ENCODE results near the gene ZNF319.
A peak's percentile ranks its signal among the peaks of the same experiment; 100 is the strongest.
"Not testable (repeated sequence)": the region's sequence is repeated elsewhere in the genome, so short reads cannot be mapped to it uniquely, and the experiment has no call there.

ZNF319 gene

DNA sequence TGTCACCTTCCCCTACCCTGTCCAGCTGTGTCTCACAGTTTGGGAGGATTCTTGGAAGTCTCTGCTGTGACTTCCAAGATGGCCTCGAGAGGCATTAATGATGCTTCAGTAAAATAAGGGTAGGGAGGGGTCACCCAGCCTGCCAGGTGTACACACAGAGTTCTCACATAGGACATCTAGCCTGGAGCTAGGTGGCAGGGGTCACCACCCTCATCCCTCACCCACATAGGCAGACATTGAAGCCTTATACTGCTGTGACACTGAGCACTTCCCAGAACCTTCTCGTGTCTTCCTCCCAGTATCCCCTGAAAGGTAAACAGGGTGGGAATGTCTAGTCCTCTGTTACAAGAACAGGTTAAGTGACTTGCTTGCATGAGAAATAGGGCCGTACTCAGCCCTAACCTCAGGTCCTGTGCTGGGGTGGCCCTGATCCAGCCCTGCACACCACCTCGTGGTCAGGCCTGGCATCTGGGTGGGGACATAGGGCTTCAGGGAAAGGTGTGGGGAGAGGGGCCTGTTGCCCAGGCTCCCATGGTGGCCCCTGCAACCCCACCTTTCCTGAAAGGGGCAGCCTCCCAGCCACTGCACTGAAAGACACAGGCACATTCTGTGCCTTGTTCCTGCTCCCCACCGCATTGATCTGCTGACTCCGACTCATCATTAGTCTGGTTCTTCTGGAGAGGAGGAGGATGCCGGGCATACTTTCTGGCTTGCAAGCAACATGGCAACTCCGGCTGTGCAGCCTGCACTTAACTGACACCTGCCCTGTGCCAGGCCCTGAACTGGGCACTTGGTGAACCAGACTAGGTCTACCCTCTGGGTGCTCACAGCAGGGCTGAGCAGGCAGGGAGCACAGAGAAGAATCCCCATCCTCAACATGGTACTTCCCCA is 21.4 kb upstream of the ZNF319 start:
- DNase-seq (ENCODE audit: low spot score) = no peak

DNA sequence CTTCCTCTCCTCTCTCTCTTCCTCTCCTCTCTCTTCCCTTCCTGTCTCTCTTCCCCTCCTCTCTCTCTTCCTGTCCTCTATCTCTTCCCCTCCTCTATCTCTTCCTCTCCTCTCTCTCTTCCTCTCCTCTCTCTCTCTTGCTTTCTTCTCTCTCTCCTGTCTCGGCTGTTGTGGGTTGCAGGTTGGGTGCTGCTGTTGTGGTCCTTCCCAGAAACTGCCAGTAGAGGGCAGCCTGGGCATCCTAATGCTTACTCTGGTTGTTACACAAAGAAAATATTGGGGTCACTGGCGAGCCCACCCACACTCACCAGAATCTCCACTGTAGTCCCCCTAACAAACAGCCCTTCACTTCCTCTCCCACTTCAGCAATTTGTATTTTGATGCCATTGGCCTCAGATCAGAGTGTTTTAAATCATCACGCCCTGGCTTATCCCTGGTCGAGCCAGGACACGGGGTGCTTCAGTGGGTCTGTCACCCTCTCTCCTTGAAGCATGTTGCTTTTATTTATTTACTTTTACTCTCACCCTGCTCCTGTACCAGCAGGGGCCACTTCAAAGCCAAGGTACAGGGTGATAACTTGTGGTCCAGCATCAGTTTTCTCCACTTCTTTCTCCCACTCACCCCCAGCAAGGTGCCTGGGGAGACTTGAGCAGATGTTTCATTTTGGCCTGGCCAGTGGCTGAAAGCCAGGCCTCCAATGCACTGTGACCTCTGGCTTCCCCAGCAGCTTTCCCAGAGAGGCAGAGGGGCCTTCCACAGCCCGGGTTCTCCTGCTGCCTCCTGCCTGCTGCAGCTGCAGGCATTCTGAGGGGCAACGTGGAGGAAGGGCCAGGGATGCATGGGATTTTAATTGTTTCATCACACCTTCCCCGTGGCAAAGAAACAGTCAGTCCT is 20.4 kb upstream of the ZNF319 start:
- peak; percentile 65 for DNase-seq (ENCODE audit: low spot score)

GRCh38 chr16:58019866-58020538 is 19.5 kb upstream of the ZNF319 start:
- DNase-seq (ENCODE audit: low spot score) = no peak

GRCh38 chr16:58018803-58019202 is 18.3 kb upstream of the ZNF319 start:
- DNase-seq (ENCODE audit: low spot score) = no peak

- no peak for DNase-seq (ENCODE audit: low spot score)
Measured at GRCh38 chr16:58016840-58017446, 16.5 kb upstream of the ZNF319 start.

GRCh38 chr16:58013201-58013956 is 12.9 kb upstream of the ZNF319 start:
- DNase-seq (ENCODE audit: low spot score) = no peak

DNA sequence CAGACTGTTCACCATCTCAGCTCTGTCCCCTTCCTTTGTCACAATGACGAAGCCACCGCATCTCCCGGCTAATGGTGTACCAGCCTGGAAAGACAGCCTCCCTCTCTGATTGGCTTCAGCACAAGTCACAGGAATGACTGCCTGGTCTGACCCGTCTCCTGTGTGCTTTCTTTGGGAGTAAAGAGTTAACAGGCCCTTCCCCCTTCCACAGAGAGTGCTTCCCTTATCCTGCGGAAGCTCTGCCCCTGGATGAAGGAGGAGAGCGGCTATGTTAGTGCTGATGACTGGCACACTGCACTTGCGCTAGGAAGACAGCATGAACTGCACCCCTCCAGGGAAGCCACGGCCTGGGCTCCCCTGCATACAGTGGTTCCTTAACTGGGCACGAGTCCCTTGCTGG is 12.0 kb upstream of the ZNF319 start:
- DNase-seq (ENCODE audit: low spot score) = no peak

DNA sequence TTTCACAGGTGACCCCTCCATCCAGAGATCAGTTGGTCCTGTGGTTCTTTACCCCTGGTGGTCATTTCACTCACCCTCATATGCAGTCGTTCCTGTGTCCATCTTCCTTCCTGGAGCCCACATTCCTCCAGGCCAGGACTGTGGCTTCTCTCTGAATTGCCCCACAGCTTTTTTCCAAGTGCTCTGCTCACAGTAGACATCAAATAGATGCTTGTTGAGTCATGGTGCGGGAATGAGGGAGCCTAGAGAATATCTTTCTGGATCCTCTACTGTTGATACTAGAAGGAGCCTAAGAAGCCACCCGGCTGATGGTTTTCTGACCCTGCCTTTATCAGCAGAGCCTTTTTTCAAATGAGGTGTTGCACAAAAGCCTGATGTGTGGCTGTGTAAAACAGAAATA is 11.2 kb upstream of the ZNF319 start:
- no peak for DNase-seq (ENCODE audit: low spot score)

GRCh38 chr16:58010886-58011285 is 10.4 kb upstream of the ZNF319 start:
- no peak for DNase-seq (ENCODE audit: low spot score)

DNA sequence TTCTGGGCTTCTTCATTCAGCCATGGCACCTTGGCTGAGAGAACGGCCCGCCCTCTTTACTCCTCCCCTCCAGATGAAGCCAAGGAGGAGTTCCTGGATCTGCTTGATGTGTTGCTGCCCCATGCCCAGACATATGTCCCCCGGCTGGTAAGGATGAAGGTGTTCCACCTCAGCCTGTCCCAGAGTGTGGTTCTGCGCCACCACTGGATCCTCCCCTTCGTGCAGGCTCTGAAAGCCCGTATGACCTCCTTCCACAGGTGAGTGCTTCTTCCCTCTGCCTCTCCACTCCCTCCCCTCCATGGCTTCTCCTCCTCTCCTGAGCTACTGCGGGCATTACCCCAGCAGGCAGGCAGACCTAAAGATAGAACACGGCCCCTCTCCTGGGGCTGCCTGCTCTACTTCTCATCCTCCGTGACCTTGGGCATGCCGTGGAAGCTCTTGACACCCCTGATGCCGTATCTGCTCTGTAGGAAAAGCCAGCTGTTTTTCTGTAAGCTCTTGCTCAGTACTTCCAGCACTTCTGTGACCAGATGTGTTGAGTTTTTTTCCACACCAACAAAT is 9.5 kb upstream of the ZNF319 start:
- DNase-seq (ENCODE audit: low spot score) = no peak

DNA sequence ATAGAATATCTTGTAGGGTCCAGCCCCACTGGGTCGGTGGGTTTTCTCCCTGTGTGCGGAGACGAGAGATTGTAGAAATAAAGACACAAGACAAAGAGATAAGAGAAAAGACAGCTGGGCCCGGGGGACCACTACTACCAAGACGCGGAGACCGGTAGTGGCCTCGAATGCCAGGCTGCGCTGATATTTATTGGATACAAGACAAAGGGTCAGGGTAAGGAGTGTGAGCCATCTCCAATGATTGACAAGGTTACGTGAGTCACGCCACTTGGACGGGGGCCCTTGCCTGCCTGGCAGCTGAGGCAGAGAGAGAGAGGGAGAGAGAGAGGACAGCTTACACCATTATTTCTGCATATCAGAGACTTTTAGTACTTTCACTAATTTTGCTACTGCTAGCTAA is 4.3 kb upstream of the ZNF319 start:
- not testable (repeated sequence) for DNase-seq (ENCODE audit: low spot score)

- no peak for DNase-seq (ENCODE audit: low spot score)
Measured at GRCh38 chr16:58002936-58003335, 2.5 kb upstream of the ZNF319 start.

DNA sequence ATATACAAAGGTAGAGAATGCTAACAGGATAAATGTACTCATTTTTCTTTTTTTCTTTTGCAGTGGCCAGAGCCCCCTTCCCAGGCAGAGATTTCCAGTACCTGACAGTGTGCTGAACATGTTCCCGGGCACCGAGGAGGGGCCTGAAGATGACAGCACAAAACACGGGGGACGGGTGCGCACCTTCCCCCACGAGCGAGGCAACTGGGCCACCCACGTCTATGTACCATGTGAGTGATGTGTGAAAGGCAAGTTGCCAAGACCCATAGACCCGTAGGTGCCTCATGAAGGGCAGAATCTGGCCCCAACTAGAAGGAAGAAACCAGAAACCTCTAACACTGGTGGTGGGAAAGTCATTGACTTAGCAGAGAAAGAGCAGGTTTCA is 1.9 kb upstream of the ZNF319 start:
- DNase-seq (ENCODE audit: low spot score) = no peak

DNA sequence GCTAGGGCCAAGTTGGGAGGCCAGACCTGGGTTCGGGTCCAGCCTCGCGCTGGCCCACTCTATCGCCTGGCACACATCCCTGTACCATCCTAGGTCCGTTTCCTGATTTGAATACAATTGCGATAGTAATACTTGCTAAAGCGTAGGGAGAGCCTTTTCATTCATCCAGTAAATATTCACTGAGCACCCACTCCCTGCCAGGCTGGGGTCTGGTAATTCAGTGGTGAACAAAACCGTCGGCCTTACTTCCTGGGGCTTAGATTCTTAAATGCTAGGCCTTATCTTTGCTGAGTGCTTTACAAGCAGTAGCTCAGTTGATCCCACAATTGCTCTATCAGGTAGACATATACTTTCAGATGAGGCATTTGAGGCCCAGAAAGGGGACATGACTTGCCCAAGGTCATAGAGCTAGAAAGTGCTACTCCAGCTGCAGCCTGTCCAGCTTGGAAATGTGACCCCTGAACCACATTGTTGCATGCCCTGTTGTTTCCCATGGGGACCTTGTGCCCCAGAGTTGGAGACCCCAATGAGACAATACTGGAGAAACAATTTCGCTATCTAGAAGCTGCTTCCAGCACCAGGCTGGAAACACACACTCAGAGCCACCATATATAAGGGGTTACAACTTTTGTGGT is 1.4 kb upstream of the ZNF319 start:
- DNase-seq (ENCODE audit: low spot score) = no peak

DNA sequence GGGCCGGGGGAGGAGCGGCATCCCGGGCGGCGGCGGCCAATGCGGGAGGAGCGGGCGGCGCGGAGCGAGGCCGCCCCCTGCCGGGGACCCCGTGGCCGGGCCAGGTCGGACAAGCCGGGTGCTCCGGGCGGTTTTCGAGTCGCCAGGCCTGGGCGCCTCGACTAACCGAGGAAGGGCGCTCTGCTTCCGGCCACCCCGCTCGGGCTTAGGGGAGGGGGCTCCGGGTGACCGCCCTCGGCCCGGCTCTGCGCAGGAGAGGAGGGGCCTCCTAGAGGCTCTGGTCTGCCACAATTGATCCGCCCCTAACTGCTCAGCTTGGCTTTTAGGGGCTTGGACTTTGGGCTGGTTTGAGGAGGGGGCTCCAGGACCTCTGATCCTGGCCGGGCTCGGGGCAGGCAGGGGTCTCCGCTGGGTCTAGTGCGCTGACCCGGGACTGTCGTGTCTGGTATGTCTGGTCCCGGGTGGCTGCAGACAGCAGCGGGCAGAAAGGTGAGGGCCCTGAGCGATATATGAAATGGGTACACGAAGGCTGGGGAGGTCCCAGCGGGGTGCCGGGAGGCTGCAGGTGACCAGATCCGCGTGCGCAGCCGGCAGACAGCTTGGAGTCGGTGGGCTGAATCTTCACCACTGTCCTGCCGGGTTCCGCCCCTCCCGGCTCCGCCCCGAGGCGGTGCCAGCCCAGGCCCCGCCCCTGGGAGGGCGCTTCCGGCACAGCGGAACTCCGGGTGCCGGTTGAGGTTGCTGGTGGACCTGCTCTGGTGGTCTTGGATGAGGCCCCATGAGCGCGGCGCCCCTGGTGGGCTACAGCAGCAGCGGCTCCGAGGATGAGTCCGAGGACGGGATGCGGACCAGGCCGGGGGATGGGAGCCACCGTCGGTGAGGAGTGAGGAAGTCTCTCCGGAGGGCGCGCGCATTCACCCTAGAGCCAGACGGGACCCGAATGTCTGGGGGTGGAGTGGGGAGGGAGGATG is 519 bp upstream of the ZNF319 start, which contains the start of gene USB1:
USB1 (plus strand) TSS at position 702 of the 971 bp plus-strand sequence; CDS start at position 779, 77 bp downstream.
- DNase-seq (ENCODE audit: low spot score) = peak; percentile 93

GRCh38 chr16:57999366-57999970 is 1.0 kb downstream of the ZNF319 start:
- no peak for DNase-seq (ENCODE audit: low spot score)

GRCh38 chr16:57998992-57999365 is 1.5 kb downstream of the ZNF319 start:
- no peak for DNase-seq (ENCODE audit: low spot score)

- DNase-seq (ENCODE audit: low spot score) = no peak
Measured at GRCh38 chr16:57998486-57998885, 2.0 kb downstream of the ZNF319 start.
